ENCODE measurements around the gene ADIRF.
"Not testable (repeated sequence)": the region's sequence is repeated elsewhere in the genome, so short reads cannot be mapped to it uniquely, and the experiment has no call there.

The ADIRF gene

DNA sequence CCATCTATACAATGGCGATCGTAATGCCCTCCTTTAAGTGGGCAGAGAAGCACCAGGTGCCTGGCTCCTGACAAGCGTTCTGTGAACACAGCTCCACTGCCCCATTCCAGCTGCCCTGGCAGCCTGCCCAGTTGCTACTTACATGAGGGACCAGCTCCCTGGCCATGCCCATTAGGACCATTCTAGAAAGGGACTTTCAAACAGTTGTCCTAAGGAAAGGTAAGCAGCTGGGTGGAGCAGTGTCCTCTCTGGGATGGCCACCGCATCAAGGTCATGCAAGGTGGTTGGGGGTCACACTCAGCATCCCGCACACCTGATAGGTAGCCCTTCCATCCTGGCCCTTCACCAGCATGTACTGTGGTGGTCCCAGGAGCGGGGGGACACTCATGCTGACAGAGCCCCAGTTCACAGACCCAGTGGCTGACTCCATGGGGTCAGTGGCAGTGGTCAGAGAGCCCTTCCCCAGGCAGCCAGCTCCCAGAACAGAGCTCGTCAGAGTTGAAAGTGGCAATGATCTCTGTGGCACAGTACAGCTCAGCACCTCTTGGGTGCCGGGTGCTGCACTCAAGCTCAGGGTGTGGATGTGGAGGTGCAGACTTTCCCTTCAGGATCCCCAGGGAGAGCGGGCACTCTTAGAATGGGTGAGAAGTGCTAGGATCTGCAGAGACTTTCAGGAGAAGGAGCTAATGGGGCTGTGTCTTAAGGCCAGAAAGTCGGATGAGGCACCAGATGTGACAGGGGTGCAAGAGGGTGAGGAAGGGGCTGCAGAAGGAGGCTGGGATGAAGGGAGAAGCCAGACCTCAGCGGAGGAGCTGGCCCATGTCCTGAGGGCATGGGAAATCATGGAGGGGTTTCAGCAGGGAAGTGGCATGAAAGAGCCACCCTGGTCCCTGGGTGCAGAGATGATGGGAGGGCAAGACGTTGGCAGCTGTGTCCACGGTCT lies 21.8 kb upstream of the ADIRF start:
- DNase-seq (ENCODE audit: low read depth), result no peak
- H3K4me3 ChIP-seq (ENCODE audit: low read depth, low read length), result no peak overlapping the region
- TF ChIP-seq, protein P1, sequence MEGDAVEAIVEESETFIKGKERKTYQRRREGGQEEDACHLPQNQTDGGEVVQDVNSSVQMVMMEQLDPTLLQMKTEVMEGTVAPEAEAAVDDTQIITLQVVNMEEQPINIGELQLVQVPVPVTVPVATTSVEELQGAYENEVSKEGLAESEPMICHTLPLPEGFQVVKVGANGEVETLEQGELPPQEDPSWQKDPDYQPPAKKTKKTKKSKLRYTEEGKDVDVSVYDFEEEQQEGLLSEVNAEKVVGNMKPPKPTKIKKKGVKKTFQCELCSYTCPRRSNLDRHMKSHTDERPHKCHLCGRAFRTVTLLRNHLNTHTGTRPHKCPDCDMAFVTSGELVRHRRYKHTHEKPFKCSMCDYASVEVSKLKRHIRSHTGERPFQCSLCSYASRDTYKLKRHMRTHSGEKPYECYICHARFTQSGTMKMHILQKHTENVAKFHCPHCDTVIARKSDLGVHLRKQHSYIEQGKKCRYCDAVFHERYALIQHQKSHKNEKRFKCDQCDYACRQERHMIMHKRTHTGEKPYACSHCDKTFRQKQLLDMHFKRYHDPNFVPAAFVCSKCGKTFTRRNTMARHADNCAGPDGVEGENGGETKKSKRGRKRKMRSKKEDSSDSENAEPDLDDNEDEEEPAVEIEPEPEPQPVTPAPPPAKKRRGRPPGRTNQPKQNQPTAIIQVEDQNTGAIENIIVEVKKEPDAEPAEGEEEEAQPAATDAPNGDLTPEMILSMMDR (conservative IDR thresholded peaks at IDR 0.05; ENCODE audit: low read depth, low read length), result no peak

DNA sequence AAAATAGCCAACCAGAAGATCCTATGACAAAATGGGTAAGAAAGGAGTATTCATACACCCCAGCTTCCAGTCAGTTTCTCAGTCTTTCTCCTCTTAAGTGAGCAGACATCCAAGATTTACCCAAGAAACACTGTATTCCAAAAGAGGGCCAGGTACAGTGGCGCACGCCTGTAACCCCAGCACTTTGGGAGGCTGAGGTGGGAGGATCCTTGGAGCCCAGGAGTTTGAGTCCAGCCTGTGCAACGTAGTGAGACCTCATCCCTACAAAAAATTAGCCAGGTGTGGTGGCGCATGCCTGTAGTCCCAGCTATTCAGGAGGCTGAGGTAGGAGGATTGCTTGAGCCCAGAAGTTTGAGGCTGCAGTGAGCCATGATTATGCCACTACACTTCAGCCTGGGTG lies 20.5 kb upstream of the ADIRF start:
- H3K4me3 ChIP-seq (ENCODE audit: low read depth, low read length); DNase-seq (ENCODE audit: low read depth): not testable (repeated sequence)

DNA sequence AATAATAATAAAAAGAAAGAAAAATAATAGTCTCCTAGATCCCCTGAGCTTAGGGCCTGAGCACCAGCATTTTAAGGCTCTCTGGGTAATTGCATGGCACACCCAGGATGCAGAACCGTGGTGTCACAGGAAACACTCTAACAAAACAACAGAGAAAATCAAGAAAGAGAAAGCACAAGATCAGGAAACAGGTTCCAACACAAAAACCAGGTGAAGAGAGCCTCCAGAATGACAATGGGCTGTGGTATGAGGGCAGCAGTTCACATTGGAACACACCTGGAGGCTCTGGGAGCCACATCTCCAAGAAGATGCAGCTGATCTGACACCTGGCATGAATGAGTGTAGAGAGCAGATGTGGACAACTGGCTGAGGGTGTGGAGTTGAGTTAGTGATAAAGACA lies 17.9 kb upstream of the ADIRF start:
- TF ChIP-seq, protein P1 (conservative IDR thresholded peaks at IDR 0.05; ENCODE audit: low read depth, low read length), result no peak
- no peak for DNase-seq (ENCODE audit: low read depth)
- H3K4me3 ChIP-seq (ENCODE audit: low read depth, low read length), result no peak overlapping the region

DNA sequence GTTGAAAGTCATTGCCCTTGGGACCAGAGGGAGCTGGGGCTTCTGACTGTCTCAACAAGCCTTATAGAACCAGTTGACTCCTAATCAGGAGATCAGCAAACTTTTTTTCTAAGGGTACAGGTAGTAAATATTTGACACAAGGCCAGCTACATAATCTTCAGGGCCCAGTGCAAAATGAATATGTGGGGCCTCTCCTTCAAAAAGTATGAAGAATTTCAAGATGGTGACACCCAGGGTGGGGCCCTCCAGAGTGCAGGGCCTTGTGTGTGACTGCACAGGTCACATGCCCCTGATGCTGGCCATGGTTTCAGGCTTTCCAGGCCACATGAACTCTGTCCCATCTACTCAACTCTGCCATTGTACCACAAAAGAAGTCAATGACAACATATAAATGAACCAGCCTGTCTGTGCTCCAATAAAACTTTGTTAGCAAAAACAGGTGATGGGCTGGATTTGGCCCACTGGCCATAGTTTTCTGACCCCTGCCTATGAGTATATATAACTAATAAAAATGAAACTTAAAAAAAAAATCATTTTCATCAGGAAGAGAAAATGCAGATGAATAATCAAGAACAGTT lies 17.0 kb upstream of the ADIRF start:
- DNase-seq (ENCODE audit: low read depth), result no peak
- TF ChIP-seq, protein P1 (conservative IDR thresholded peaks at IDR 0.05; ENCODE audit: low read depth, low read length), result no peak
- no peak overlapping the region for H3K4me3 ChIP-seq (ENCODE audit: low read depth, low read length)

DNA sequence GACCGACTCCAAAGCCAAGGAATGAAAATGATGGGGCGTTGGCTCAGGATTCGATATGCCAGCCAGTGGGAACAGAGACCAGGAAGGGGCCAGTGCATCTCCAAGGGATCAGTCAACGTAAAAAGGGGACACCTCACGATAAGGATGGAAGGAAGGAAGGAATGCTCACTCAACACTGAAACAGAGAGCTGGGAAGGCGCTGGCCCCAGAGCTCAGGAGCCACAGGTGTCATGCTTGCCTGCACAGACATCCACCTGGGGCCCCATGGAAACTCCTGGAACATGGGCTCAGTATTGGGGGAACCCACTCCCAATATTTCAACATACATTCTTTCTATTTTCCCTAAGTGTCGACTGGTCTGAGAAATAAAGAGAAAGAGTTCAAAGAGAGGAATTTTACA lies 16.2 kb upstream of the ADIRF start:
- no peak for DNase-seq (ENCODE audit: low read depth)
- H3K4me3 ChIP-seq (ENCODE audit: low read depth, low read length), result no peak overlapping the region
- TF ChIP-seq, protein P1 (conservative IDR thresholded peaks at IDR 0.05; ENCODE audit: low read depth, low read length), result no peak

DNA sequence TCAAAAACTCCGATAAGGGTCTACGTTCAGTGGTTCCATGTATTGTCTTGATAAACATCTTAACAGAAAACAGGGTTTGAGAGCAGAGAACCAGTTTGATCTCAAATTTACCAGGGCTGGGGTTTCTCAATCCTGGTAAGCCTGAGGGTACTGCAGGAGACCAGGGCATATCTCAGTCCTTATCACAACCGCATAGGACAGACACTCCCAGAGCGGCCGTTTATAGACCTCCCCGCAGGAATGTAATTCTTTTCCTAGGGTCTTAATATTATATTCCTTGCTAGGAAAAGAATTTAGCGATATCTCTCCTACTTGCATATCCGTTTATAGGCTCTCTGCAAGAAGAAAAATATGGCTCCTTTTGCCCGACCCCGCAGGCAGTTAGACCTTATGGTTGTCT lies 15.6 kb upstream of the ADIRF start:
- not testable (repeated sequence) for DNase-seq (ENCODE audit: low read depth); H3K4me3 ChIP-seq (ENCODE audit: low read depth, low read length)

DNA sequence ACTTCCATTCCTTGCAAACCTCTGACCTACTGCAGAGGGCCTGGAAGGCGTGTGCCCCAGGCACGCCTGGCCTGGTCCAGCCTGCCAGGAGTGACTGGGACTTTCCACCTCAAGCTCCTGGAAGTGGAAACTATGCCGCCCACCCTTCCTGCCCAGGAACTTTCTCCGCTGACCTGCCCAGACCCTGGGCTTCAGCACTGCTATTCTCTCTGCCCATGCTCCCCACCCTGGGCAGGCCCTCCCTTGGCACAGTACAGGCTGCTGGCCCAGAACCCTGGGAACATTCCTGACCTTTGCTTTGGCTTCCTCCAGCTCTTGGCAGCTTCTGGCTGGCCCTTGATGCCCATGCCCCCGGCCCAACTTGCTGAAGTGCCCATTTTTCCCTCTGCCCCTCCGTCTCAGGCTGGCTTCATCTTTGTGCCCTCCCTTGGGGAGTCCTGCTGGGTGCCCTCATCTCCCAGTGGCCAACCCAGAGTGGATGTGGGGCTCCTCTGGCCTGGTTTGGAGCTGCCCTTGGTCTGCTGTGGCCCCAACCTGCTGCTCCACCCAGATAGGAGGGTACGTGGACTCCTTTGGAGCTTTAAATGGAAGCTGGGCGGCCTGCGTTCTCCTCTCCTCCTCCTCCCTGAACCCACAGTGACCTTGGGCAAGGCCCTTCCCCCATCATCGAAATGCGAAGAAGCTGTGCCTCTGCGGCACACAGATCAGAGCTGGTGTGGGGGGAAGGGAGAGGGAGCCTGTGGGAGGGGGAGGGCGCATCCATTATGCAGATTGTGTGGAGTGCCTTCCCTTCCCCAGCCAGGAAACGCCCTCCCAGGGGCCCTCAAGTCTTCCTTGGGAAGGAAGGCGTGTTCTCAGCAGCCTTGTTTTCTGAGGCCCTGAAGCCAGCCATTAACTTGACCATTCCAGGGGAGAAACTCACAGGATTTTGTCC lies 14.3 kb upstream of the ADIRF start:
- peak; percentile 66 for DNase-seq (ENCODE audit: low read depth)

More for the DNA sequence above, 14.3 kb upstream of the ADIRF start:
- TF ChIP-seq, protein P1 (conservative IDR thresholded peaks at IDR 0.05; ENCODE audit: low read depth, low read length), result no peak
- H3K4me3 ChIP-seq (ENCODE audit: low read depth, low read length), result no peak overlapping the region
